PC-3 (cell line): Measurements from ENCODE around the gene SMIM44. TPM values are rescaled to one million over a fixed set of nuclear protein-coding genes. Genes with fewer than 3 reads are reported as not detected.

Source experiments
- ATAC-seq: fragments of 200-7000 bp; cut with Tn5 transposase; 2 replicates; pipeline ENCODE4 v1.9.1; 2020; ENCODE audit warnings: mild to moderate bottlenecking, moderate library complexity
- BruUV-seq: library from RNA; stranded (reverse); fragments of 400-500 nt; replicated peaks from 2 replicates; lab custom pipeline; 2021; lab: Mats Ljungman, UMichigan
- CTCF ChIA-PET: fragments of 300-600 bp; sonication (Branson Sonifier 250); formaldehyde crosslinking; loops from one replicate; lab custom pipeline; 2022; ENCODE audit warnings: antibody characterized with exemption; lab: Charles Lee
- POLR2A ChIA-PET: fragments of 300-600 bp; sonication (Branson Sonifier 250); formaldehyde crosslinking; loops from one replicate; lab custom pipeline; 2022; ENCODE audit warnings: antibody characterized with exemption; ENCODE audit not compliant: unreplicated experiment; lab: Charles Lee
- DNase-seq: peaks from one replicate; pipeline ENCODE4 v3.0.0-alpha.2; 2015
- H2AFZ ChIP-seq: fragments of 300-600 bp; sonication (generic); 2 replicates; pipeline ENCODE4 v1.6.0; 2016; ENCODE audit warnings: antibody characterized with exemption, low read length
- H3F3A ChIP-seq: fragments of 300-600 bp; sonication (generic); one replicate; pipeline ENCODE4 v1.6.0; 2017; ENCODE audit warnings: antibody characterized with exemption, low read length, control low read depth, mild to moderate bottlenecking; ENCODE audit not compliant: unreplicated experiment
- H3K27ac ChIP-seq: fragments of 300-600 bp; sonication (generic); 2 replicates; pipeline ENCODE4 v1.5.1; 2016; ENCODE audit warnings: mild to moderate bottlenecking, low read length
- H3K27me3 ChIP-seq: fragments of 300-600 bp; sonication (generic); 2 replicates; pipeline ENCODE4 v1.6.1; 2016; ENCODE audit warnings: low read length, mixed read lengths
- H3K36me3 ChIP-seq: fragments of 300-600 bp; sonication (generic); 2 replicates; pipeline ENCODE4 v1.6.1; 2016; ENCODE audit warnings: low read depth, mixed run types, low read length, mixed read lengths
- H3K4me1 ChIP-seq: fragments of 300-600 bp; sonication (generic); 2 replicates; pipeline ENCODE4 v1.5.1; 2016; ENCODE audit warnings: low read length; ENCODE audit not compliant: insufficient read depth
- H3K4me2 ChIP-seq: fragments of 300-600 bp; sonication (generic); 2 replicates; pipeline ENCODE4 v1.6.0; 2016; ENCODE audit warnings: low read length
- H3K4me3 ChIP-seq: fragments of 300-600 bp; sonication (generic); 2 replicates; pipeline ENCODE4 v1.5.1; 2016; ENCODE audit warnings: mild to moderate bottlenecking, low read length, mixed read lengths
- H3K79me2 ChIP-seq: fragments of 300-600 bp; sonication (generic); 2 replicates; pipeline ENCODE4 v1.6.1; 2017; ENCODE audit warnings: low read length, mixed read lengths
- H3K9ac ChIP-seq: fragments of 300-600 bp; sonication (generic); 2 replicates; pipeline ENCODE4 v1.6.0; 2016; ENCODE audit warnings: mild to moderate bottlenecking, low read length
- H3K9me2 ChIP-seq: fragments of 300-600 bp; sonication (generic); replicated peaks from 2 replicates; pipeline ENCODE4 v1.6.1; 2016; ENCODE audit warnings: mixed run types, low read length, mixed read lengths
- H3K9me3 ChIP-seq: fragments of 300-600 bp; sonication (generic); 2 replicates; pipeline ENCODE4 v1.6.1; 2016; ENCODE audit warnings: low read length, mixed read lengths
- H4K20me1 ChIP-seq: fragments of 300-600 bp; sonication (generic); 2 replicates; pipeline ENCODE4 v1.6.1; 2016; ENCODE audit warnings: low read length, mixed read lengths
- CTCF ChIP-seq: fragments of 300-600 bp; sonication (generic); conservative IDR thresholded peaks from 2 replicates; pipeline ENCODE4 v1.5.1; 2017; ENCODE audit warnings: antibody characterized with exemption, low read depth, mild to moderate bottlenecking, low read length
- EZH2 ChIP-seq: fragments of 300-600 bp; sonication (generic); IDR thresholded peaks from one replicate; pipeline ENCODE4 v1.6.1; 2017; ENCODE audit warnings: antibody characterized with exemption, mild to moderate bottlenecking, low read length; ENCODE audit not compliant: unreplicated experiment
- EZH2phosphoT487 ChIP-seq: fragments of 300-600 bp; sonication (generic); IDR thresholded peaks from 2 replicates; pipeline ENCODE4 v1.6.1; 2018; ENCODE audit warnings: mild to moderate bottlenecking, antibody characterized with exemption, low read length, borderline replicate concordance
- intact Hi-C: fragments of 100-400 bp; cut with micrococcal nuclease; formaldehyde crosslinking; loops from 2 replicates; pipeline ENCODE4 v1.9.0; 2023
- total RNA-seq: library from RNA; depleted of rRNA; stranded (reverse); fragments of >200 nt; gene quantifications from 2 replicates; pipeline ENCODE4 v1.2.3, GENCODE V29; 2014

Gene SMIM44
- total RNA-seq, 1 experiment from 2014 or later = not detected

GRCh38 chr19:3496392-3497273 is 13.4 kb upstream of the SMIM44 start:
- Histone ChIP-seq H3K79me2 (peaks cover 33% of the 10 kb centered on the region), H3K4me2 (no peak overlapping the region), H3K27ac (no peak overlapping the region), H4K20me1 (no peaks in the 10 kb centered on the region), H3K9me3 (no peaks in the 10 kb centered on the region), H3K4me3 (no peak overlapping the region), H2AFZ (no peak overlapping the region), H3K36me3 (no peaks in the 10 kb centered on the region; the same call in 1 of the 2 replicates), H3K9me2 (no peaks in the 10 kb centered on the region), H3K27me3 (no peaks in the 10 kb centered on the region), H3K4me1 (0 out of 2 replicates have a peak, but pooled peaks cover 10% of the 10 kb centered on the region), H3F3A (no peaks in the 10 kb centered on the region), H3K9ac (no peak overlapping the region)
- POLR2A ChIA-PET = no interaction called here
- BruUV-seq = no TSS peak
- no peak for DNase-seq
- intact Hi-C loops = no loop called here
- ATAC-seq = no peak
- CTCF ChIA-PET = no interaction called here
- TF ChIP-seq EZH2 (no peak), CTCF (no peak), EZH2phosphoT487 (no peak)

- no TSS peak for BruUV-seq
- H4K20me1 ChIP-seq = no peaks in the 10 kb centered on the region
- intact Hi-C loops = no loop called here
- no peaks in the 10 kb centered on the region for H3K9me2 ChIP-seq
- H3K79me2 ChIP-seq = peaks cover 24% of the 10 kb centered on the region
- H3K4me1 ChIP-seq = 0 out of 2 replicates have a peak, but pooled peaks cover 7% of the 10 kb centered on the region
- no peaks in the 10 kb centered on the region for H3K27me3 ChIP-seq
- CTCF ChIA-PET = no interaction called here
- no peak for TF ChIP-seq CTCF
- TF ChIP-seq EZH2 = no peak
- TF ChIP-seq EZH2phosphoT487 = no peak
- ATAC-seq (no peak), DNase-seq (no peak)
- H3K36me3 ChIP-seq = no peaks in the 10 kb centered on the region; the same call in 1 of the 2 replicates
- H3K9me3 ChIP-seq = no peaks in the 10 kb centered on the region
- no peak overlapping the region for H2AFZ ChIP-seq
- no peak overlapping the region for H3K9ac ChIP-seq
- H3K27ac ChIP-seq = no peak overlapping the region
- H3K4me3 ChIP-seq = no peak overlapping the region
- H3K4me2 ChIP-seq = no peak overlapping the region
- H3F3A ChIP-seq = no peaks in the 10 kb centered on the region
- POLR2A ChIA-PET = no interaction called here
Measured at GRCh38 chr19:3494559-3494958, 11.3 kb upstream of the SMIM44 start.

DNA sequence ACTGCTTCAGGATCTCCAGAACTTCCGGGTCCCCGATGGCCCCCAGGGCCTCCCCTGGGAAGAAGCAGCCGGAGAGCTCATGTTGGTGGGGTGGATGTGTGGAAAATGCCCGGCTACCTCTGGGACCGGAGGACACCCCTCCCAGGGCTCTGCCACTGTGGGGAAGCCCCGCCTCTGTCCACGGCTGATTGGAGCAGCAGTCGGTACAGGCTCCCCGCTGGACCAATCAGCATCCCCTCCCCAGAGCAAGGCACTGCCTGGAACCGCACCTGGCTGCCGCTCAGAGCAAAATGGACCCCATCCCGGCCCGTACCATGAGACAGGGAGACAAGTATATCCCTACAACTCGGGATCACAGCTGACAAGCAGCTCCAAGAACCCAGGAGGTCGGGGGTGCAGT is 10.8 kb upstream of the SMIM44 start:
- ChIA-PET POLR2A (no interaction called here), CTCF (no interaction called here)
- no peak overlapping the region for H3K4me3 ChIP-seq
- no peak for DNase-seq
- peaks cover 19% of the 10 kb centered on the region for H3K79me2 ChIP-seq
- no peak overlapping the region for H3K4me2 ChIP-seq
- peak; percentile 50 for ATAC-seq
- H3K27ac ChIP-seq = no peak overlapping the region
- TF ChIP-seq EZH2phosphoT487 (no peak), EZH2 (no peak), CTCF (no peak)
- H3K36me3 ChIP-seq = no peaks in the 10 kb centered on the region; the same call in 1 of the 2 replicates
- no peaks in the 10 kb centered on the region for H3K9me3 ChIP-seq
- no peak overlapping the region for H3K9ac ChIP-seq
- intact Hi-C loops = no loop called here
- no peaks in the 10 kb centered on the region for H3F3A ChIP-seq
- BruUV-seq = no TSS peak
- no peaks in the 10 kb centered on the region for H4K20me1 ChIP-seq
- H2AFZ ChIP-seq = no peak overlapping the region
- H3K4me1 ChIP-seq = 0 out of 2 replicates have a peak, but pooled peaks cover 2% of the 10 kb centered on the region
- no peaks in the 10 kb centered on the region for H3K9me2 ChIP-seq
- no peaks in the 10 kb centered on the region for H3K27me3 ChIP-seq
